IMR-90 (cell line): ENCODE measurements around the gene POLR3B. TPM values are rescaled to one million over a fixed set of nuclear protein-coding genes. Genes with fewer than 3 reads are reported as not detected.
A peak's percentile ranks its signal among the peaks of the same experiment; 100 is the strongest.

Experiments used
- ATAC-seq: fragments of 200-7000 bp; cut with Tn5 transposase; 2 replicates; pipeline ENCODE4 v1.9.1; 2020; ENCODE audit warnings: low read depth, mild to moderate bottlenecking, moderate library complexity
- BruUV-seq: library from RNA; stranded (reverse); fragments of 400-500 nt; replicated peaks from 2 replicates; lab custom pipeline; 2021; lab: Mats Ljungman, UMichigan
- CTCF ChIA-PET: fragments of 300-600 bp; formaldehyde crosslinking; extraction: SDS; loops from one replicate; lab custom pipeline; 2021; ENCODE audit warnings: antibody characterized with exemption; lab: Yijun Ruan, JAX
- POLR2A ChIA-PET: fragments of 300-600 bp; sonication (Branson Sonifier 250); formaldehyde crosslinking; loops from one replicate; lab custom pipeline; 2022; ENCODE audit warnings: antibody characterized with exemption; ENCODE audit not compliant: unreplicated experiment; lab: Charles Lee
- DNase-seq: peaks from one replicate; pipeline ENCODE4 v3.0.0; 2013
- H2AFZ ChIP-seq: replicated peaks from 2 replicates; pipeline ENCODE3; 2013; ENCODE audit warnings: low read length, mild to moderate bottlenecking; ENCODE audit not compliant: poor library complexity
- H2AK5ac ChIP-seq: 2 replicates; pipeline ENCODE4 v1.6.1; 2013; ENCODE audit warnings: low read depth, low read length, inconsistent platforms
- H2AK9ac ChIP-seq: replicated peaks from 2 replicates; pipeline ENCODE3; 2013; ENCODE audit warnings: mild to moderate bottlenecking, low read depth, low read length, moderate library complexity; ENCODE audit not compliant: poor library complexity
- H2BK120ac ChIP-seq: 2 replicates; pipeline ENCODE4 v1.6.1; 2013; ENCODE audit warnings: low read depth, low read length, inconsistent platforms
- H2BK15ac ChIP-seq: 3 replicates; pipeline ENCODE4 v1.6.1; 2013; ENCODE audit warnings: low read depth, low read length, inconsistent platforms
- H2BK20ac ChIP-seq: 2 replicates; pipeline ENCODE4 v1.6.1; 2013; ENCODE audit warnings: low read depth, mild to moderate bottlenecking, inconsistent platforms, low read length, moderate library complexity
- H2BK5ac ChIP-seq: 2 replicates; pipeline ENCODE4 v1.6.1; 2013; ENCODE audit warnings: mild to moderate bottlenecking, low read depth, low read length, inconsistent platforms; ENCODE audit not compliant: poor library complexity, severe bottlenecking
- H3K14ac ChIP-seq: replicated peaks from 2 replicates; pipeline ENCODE4 v1.6.1; 2013; ENCODE audit warnings: low read depth, low read length, inconsistent platforms
- H3K18ac ChIP-seq: 2 replicates; pipeline ENCODE4 v1.6.1; 2013; ENCODE audit warnings: low read depth, low read length, control low read depth
- H3K23ac ChIP-seq: 2 replicates; pipeline ENCODE4 v1.6.1; 2013; ENCODE audit warnings: low read depth, low read length, inconsistent platforms
- H3K27ac ChIP-seq: 2 replicates; pipeline ENCODE4 v1.5.1; 2013; ENCODE audit warnings: mild to moderate bottlenecking, control low read depth, low read length; ENCODE audit not compliant: insufficient read depth
- H3K27me3 ChIP-seq: 2 replicates; pipeline ENCODE4 v1.6.1; 2013; ENCODE audit warnings: low read length; ENCODE audit not compliant: control insufficient read depth, insufficient read depth
- H3K36me3 ChIP-seq: 2 replicates; pipeline ENCODE4 v1.6.1; 2013; ENCODE audit warnings: low read length, mixed read lengths; ENCODE audit not compliant: control insufficient read depth, insufficient read depth
- H3K4ac ChIP-seq: 2 replicates; pipeline ENCODE4 v1.6.1; 2013; ENCODE audit warnings: low read depth, low read length, inconsistent platforms
- H3K4me1 ChIP-seq: 2 replicates; pipeline ENCODE4 v1.6.1; 2013; ENCODE audit warnings: low read length, mixed read lengths; ENCODE audit not compliant: control insufficient read depth, insufficient read depth
- H3K4me2 ChIP-seq: 2 replicates; pipeline ENCODE4 v1.6.1; 2013; ENCODE audit warnings: low read depth, mild to moderate bottlenecking, control low read depth, low read length, moderate library complexity
- H3K4me3 ChIP-seq: 2 replicates; pipeline ENCODE4 v1.5.1; 2013; ENCODE audit warnings: low read depth, mild to moderate bottlenecking, control low read depth, low read length, moderate library complexity; ENCODE audit not compliant: insufficient read depth
- H3K56ac ChIP-seq: 2 replicates; pipeline ENCODE4 v1.6.1; 2013; ENCODE audit warnings: low read length, inconsistent platforms; ENCODE audit not compliant: insufficient read depth; ENCODE audit errors: extremely low read depth
- H3K79me1 ChIP-seq, 2 experiments: 2 replicates each; pipeline ENCODE4 v1.6.1; 2013; ENCODE audit warnings: low read length in 2 of 2, inconsistent platforms in 1 of 2, low read depth in 1 of 2
- H3K9ac ChIP-seq: 2 replicates; pipeline ENCODE4 v1.6.1; 2013; ENCODE audit warnings: low read depth, low read length, control low read depth
- H3K9me1 ChIP-seq: 2 replicates; pipeline ENCODE4 v1.6.1; 2013; ENCODE audit warnings: low read length, inconsistent platforms; ENCODE audit not compliant: insufficient read depth
- H3K9me3 ChIP-seq: 2 replicates; pipeline ENCODE4 v1.6.1; 2013; ENCODE audit warnings: low read length; ENCODE audit not compliant: control insufficient read depth, insufficient read depth
- H4K20me1 ChIP-seq: 2 replicates; pipeline ENCODE4 v1.6.1; 2013; ENCODE audit warnings: low read length, inconsistent platforms; ENCODE audit not compliant: insufficient read depth
- H4K5ac ChIP-seq: 2 replicates; pipeline ENCODE4 v1.6.1; 2013; ENCODE audit warnings: mild to moderate bottlenecking, low read depth, low read length, control low read depth
- H4K8ac ChIP-seq, 2 experiments: 2 replicates each; pipeline ENCODE4 v1.6.1; 2013; ENCODE audit warnings: low read depth in 2 of 2, low read length in 2 of 2, control low read depth in 1 of 2, inconsistent platforms in 1 of 2
- H4K91ac ChIP-seq: 2 replicates; pipeline ENCODE4 v1.6.1; 2013; ENCODE audit warnings: low read depth, low read length, inconsistent platforms; ENCODE audit not compliant: insufficient read depth
- CTCF ChIP-seq: conservative IDR thresholded peaks from 2 replicates; pipeline ENCODE4 v1.5.1; 2012; ENCODE audit warnings: mild to moderate bottlenecking, low read depth, low read length, improper control_type of control experiment
- FOS ChIP-seq: fragments of 150-350 bp; IDR thresholded peaks from 2 replicates; pipeline ENCODE4 v1.6.1; 2016; ENCODE audit warnings: low read depth, low read length
- MAFK ChIP-seq: IDR thresholded peaks from 2 replicates; pipeline ENCODE4 v1.6.1; 2012; ENCODE audit warnings: low read depth, low read length, improper control_type of control experiment
- MAZ ChIP-seq: IDR thresholded peaks from 2 replicates; pipeline ENCODE4 v1.6.1; 2012; ENCODE audit warnings: low read depth, mild to moderate bottlenecking, low read length, improper control_type of control experiment, moderate library complexity, borderline replicate concordance
- NFE2L2 ChIP-seq: fragments of 150-350 bp; IDR thresholded peaks from 2 replicates; pipeline ENCODE4 v1.6.1; 2016; ENCODE audit warnings: low read depth, mild to moderate bottlenecking, low read length
- POLR2A ChIP-seq: IDR thresholded peaks from 2 replicates; pipeline ENCODE4 v1.6.1; 2012; ENCODE audit warnings: mild to moderate bottlenecking, low read depth, low read length
- RAD21 ChIP-seq: IDR thresholded peaks from 2 replicates; pipeline ENCODE4 v1.6.1; 2012; ENCODE audit warnings: low read length, improper control_type of control experiment
- WGBS, 2 experiments: methylation state at CpG; one replicate each; pipeline versions ENCODE4 v1.1.5 to v1.1.7; 2013; ENCODE audit warnings: missing lambda C conversion rate in 2 of 2; ENCODE audit not compliant: insufficient read length in 1 of 2; ENCODE audit errors: extremely low coverage in 2 of 2; 5-methylcytosine and 5-hydroxymethylcytosine counted together
- dilution Hi-C: fragments of 300-500 bp; cut with HindIII; formaldehyde crosslinking; loops from one replicate; pipeline ENCODE4 v1.14.3; 2018; ENCODE audit warnings: low sequenced_read_pairs; ENCODE audit not compliant: unreplicated experiment
- in situ Hi-C: fragments of 300-500 bp; cut with MboI; formaldehyde crosslinking; loops from 3 replicates; pipeline ENCODE4 v1.14.3; 2019; ENCODE audit warnings: low sequenced_read_pairs, inconsistent platforms, mixed read lengths
- intact Hi-C: fragments of 100-400 bp; cut with micrococcal nuclease; formaldehyde crosslinking; loops from 2 replicates; pipeline ENCODE4 v1.10.0; 2022
- polyA plus RNA-seq, 3 experiments: library from polyadenylated mRNA; depleted of rRNA; stranded (reverse); fragments of >200 nt; gene quantifications; 2 replicates each; pipeline ENCODE4 v1.2.3, GENCODE V29; 2012; ENCODE audit warnings: low replicate concordance in 1 of 3
- total RNA-seq: library from RNA; depleted of rRNA; stranded (reverse); fragments of >200 nt; gene quantifications from 2 replicates; pipeline ENCODE4 v1.2.3, GENCODE V29; 2012
- TF ChIP-seq, protein P1 (sequence below): fragments of 150-350 bp; IDR thresholded peaks from 2 replicates; pipeline ENCODE4 v1.6.1; 2017; ENCODE audit warnings: mild to moderate bottlenecking, antibody characterized with exemption, low read length, low read depth
- TF ChIP-seq, protein P2 (sequence below): fragments of 150-350 bp; IDR thresholded peaks from 2 replicates; pipeline ENCODE4 v1.6.1; 2016; ENCODE audit warnings: low read depth, mild to moderate bottlenecking, low read length, moderate library complexity, borderline replicate concordance

Gene POLR3B
- total and polyA plus RNA-seq, 2 of the 4 experiments (the other 2 are of a cell fraction) = 6.9 to 15.4 TPM

DNA sequence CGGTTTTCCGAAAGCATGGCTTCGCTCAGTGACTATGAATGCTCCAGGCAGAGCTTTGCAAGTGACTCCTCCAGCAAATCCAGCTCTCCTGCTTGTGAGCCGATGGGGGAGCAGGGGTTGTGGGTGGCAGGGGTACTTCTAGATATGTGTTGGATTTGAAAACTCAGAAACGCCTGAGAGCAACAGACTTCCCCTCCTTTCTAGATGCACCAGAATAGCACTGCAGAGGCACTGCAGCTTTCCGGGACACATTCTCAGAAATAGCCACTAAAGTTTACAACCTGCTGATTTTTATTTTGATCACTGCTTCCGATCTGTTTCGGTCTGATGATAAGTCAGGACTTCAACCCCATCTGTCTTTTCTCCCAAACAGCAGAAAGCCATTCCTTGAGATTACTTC, 46.4 kb upstream of the POLR3B start:
- no peak overlapping the region for H2AFZ ChIP-seq
- BruUV-seq = no TSS peak
- H4K91ac ChIP-seq = no peak overlapping the region
- peaks cover 4% of the 10 kb centered on the region for H3K36me3 ChIP-seq
- TF ChIP-seq POLR2A = no peak
- no peak for TF ChIP-seq MAZ
- TF ChIP-seq, protein P1, sequence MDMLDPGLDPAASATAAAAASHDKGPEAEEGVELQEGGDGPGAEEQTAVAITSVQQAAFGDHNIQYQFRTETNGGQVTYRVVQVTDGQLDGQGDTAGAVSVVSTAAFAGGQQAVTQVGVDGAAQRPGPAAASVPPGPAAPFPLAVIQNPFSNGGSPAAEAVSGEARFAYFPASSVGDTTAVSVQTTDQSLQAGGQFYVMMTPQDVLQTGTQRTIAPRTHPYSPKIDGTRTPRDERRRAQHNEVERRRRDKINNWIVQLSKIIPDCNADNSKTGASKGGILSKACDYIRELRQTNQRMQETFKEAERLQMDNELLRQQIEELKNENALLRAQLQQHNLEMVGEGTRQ = no peak
- TF ChIP-seq MAFK = no peak
- TF ChIP-seq CTCF = no peak
- no peak for TF ChIP-seq RAD21
- no peak for TF ChIP-seq FOS
- TF ChIP-seq NFE2L2 = no peak
- TF ChIP-seq, protein P2, sequence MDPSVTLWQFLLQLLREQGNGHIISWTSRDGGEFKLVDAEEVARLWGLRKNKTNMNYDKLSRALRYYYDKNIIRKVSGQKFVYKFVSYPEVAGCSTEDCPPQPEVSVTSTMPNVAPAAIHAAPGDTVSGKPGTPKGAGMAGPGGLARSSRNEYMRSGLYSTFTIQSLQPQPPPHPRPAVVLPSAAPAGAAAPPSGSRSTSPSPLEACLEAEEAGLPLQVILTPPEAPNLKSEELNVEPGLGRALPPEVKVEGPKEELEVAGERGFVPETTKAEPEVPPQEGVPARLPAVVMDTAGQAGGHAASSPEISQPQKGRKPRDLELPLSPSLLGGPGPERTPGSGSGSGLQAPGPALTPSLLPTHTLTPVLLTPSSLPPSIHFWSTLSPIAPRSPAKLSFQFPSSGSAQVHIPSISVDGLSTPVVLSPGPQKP = no peak
- H3K79me1 ChIP-seq = peaks cover 4 to 13% of the 10 kb centered on the region in 2 experiments; a peak in 2 of 4 replicates
- DNase-seq (no peak), ATAC-seq (no peak)
- ChIA-PET CTCF (no interaction called here), POLR2A (no interaction called here)
- H3K18ac ChIP-seq = no peak overlapping the region
- dilution Hi-C loops (no loop called here), intact Hi-C loops (no loop called here), in situ Hi-C loops (no loop called here)
- 0 out of 2 replicates have a peak overlapping the region, but pooled peaks have one; percentile 77 for H2AK5ac ChIP-seq
- no peak overlapping the region for H3K4me3 ChIP-seq
- H3K27me3 ChIP-seq = no peaks in the 10 kb centered on the region
- H3K9me3 ChIP-seq = no peaks in the 10 kb centered on the region
- H3K4ac ChIP-seq = no peak overlapping the region
- H2BK5ac ChIP-seq = no peak overlapping the region
- no peak overlapping the region for H4K5ac ChIP-seq
- peaks cover 21% of the 10 kb centered on the region for H3K9me1 ChIP-seq
- H2BK20ac ChIP-seq = no peak overlapping the region
- H3K9ac ChIP-seq = no peak overlapping the region
- H3K14ac ChIP-seq = no peak overlapping the region
- no peak overlapping the region for H3K23ac ChIP-seq
- H3K4me1 ChIP-seq = peaks cover 11% of the 10 kb centered on the region
- H3K56ac ChIP-seq = no peak overlapping the region
- peak overlapping the region; percentile 96; the same call in 2 of the 3 replicates for H2BK15ac ChIP-seq
- no CpG with 5 or more reads among the region's 8 CpGs for WGBS, 2 experiments
- no peak overlapping the region for H2BK120ac ChIP-seq
- H3K4me2 ChIP-seq = no peak overlapping the region
- no peak overlapping the region for H2AK9ac ChIP-seq
- H4K8ac ChIP-seq = no peak overlapping the region
- no peak overlapping the region for H3K27ac ChIP-seq
- H4K20me1 ChIP-seq = no peaks in the 10 kb centered on the region
